Activated CD8-positive, alpha-beta T cell treated with anti-CD3 and anti-CD28 coated beads for 36 hours (primary cell): ENCODE results near the gene MFSD1. TPM values are rescaled to one million over a fixed set of nuclear protein-coding genes. Genes with fewer than 3 reads are reported as not detected.

Source experiments
- ATAC-seq: fragments of 200-7000 bp; cut with Tn5 transposase; one replicate; pipeline ENCODE4 v1.10.0; 2021; ENCODE audit warnings: mild to moderate bottlenecking, moderate library complexity
- CTCF ChIA-PET: fragments of 350-600 bp; sonication (Branson Sonifier 250); formaldehyde crosslinking; loops from one replicate; lab custom pipeline; 2021; ENCODE audit warnings: antibody characterized with exemption; lab: Charles Lee
- POLR2A ChIA-PET: fragments of 350-600 bp; sonication (Branson Sonifier 250); formaldehyde crosslinking; loops from one replicate; lab custom pipeline; 2021; ENCODE audit warnings: antibody characterized with exemption; lab: Charles Lee
- DNase-seq: peaks from one replicate; pipeline ENCODE4 v3.0.0-alpha.2; 2020
- H3K27ac Mint-ChIP-seq: one replicate; pipeline ENCODE4 v1.8.0; 2021; ENCODE audit warnings: mild to moderate bottlenecking, mixed read lengths
- H3K27me3 Mint-ChIP-seq: one replicate; pipeline ENCODE4 v1.8.0; 2021; ENCODE audit warnings: mixed read lengths
- H3K36me3 Mint-ChIP-seq: one replicate; pipeline ENCODE4 v1.8.0; 2021; ENCODE audit warnings: low read depth, mixed read lengths
- H3K4me1 Mint-ChIP-seq: one replicate; pipeline ENCODE4 v1.8.0; 2021; ENCODE audit warnings: low read depth, mixed read lengths
- H3K4me3 Mint-ChIP-seq: one replicate; pipeline ENCODE4 v1.8.0; 2021; ENCODE audit warnings: mild to moderate bottlenecking, moderate library complexity, mixed read lengths
- H3K9me3 Mint-ChIP-seq: one replicate; pipeline ENCODE4 v1.8.0; 2021; ENCODE audit warnings: mixed read lengths
- intact Hi-C: fragments of 100-400 bp; cut with micrococcal nuclease; formaldehyde crosslinking; loops from one replicate; pipeline ENCODE4 v1.10.0; 2022
- total RNA-seq, 2 experiments: library from RNA; stranded (reverse); gene quantifications; one replicate each; pipeline ENCODE4 v1.2.3, GENCODE V29; 2021
- TF ChIP-seq, protein P1 (sequence below): fragments of 200-600 bp; IDR thresholded peaks from one replicate; pipeline ENCODE4 v1.8.0; 2022; ENCODE audit warnings: antibody characterized with exemption, mild to moderate bottlenecking

The MFSD1 gene
- total RNA-seq, 2 experiments from 2014 or later: 9.2 to 9.7 TPM

DNA sequence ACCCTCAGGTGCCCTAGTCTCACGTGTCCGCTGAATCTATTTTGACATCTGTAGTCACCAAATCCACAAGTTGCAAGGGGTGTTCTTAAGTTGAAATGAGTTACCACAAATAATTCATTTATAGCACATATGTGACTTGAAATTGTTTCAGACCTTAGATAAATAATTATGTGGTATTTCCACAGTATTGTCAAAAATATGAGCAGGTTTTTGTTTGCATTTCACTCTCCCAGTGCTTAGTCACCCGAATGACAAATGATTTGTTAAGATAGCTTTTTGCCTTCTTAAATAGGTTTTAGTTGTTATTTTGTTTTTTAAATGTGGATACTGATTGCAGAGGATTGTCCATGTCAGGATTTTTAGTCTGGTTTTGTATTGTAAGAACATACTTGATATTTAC, 2.6 kb downstream of the MFSD1 start:
- H3K27me3 Mint-ChIP-seq: no peaks in the 10 kb centered on the region
- H3K4me1 Mint-ChIP-seq: peaks cover 28% of the 10 kb centered on the region
- ChIA-PET POLR2A (no interaction called here), CTCF (interaction anchor here (0.7 kb wide), 1 partner anchor 10 kb away, joined by 3 read pairs; no protein-coding TSS in a partner anchor)
- no peak overlapping the region for H3K27ac Mint-ChIP-seq
- no peaks in the 10 kb centered on the region for H3K9me3 Mint-ChIP-seq
- H3K4me3 Mint-ChIP-seq: no peak overlapping the region
- DNase-seq (no peak), ATAC-seq (no peak)
- intact Hi-C loops: no loop called here
- TF ChIP-seq, protein P1, sequence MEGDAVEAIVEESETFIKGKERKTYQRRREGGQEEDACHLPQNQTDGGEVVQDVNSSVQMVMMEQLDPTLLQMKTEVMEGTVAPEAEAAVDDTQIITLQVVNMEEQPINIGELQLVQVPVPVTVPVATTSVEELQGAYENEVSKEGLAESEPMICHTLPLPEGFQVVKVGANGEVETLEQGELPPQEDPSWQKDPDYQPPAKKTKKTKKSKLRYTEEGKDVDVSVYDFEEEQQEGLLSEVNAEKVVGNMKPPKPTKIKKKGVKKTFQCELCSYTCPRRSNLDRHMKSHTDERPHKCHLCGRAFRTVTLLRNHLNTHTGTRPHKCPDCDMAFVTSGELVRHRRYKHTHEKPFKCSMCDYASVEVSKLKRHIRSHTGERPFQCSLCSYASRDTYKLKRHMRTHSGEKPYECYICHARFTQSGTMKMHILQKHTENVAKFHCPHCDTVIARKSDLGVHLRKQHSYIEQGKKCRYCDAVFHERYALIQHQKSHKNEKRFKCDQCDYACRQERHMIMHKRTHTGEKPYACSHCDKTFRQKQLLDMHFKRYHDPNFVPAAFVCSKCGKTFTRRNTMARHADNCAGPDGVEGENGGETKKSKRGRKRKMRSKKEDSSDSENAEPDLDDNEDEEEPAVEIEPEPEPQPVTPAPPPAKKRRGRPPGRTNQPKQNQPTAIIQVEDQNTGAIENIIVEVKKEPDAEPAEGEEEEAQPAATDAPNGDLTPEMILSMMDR: no peak
- peaks cover 17% of the 10 kb centered on the region for H3K36me3 Mint-ChIP-seq

DNA sequence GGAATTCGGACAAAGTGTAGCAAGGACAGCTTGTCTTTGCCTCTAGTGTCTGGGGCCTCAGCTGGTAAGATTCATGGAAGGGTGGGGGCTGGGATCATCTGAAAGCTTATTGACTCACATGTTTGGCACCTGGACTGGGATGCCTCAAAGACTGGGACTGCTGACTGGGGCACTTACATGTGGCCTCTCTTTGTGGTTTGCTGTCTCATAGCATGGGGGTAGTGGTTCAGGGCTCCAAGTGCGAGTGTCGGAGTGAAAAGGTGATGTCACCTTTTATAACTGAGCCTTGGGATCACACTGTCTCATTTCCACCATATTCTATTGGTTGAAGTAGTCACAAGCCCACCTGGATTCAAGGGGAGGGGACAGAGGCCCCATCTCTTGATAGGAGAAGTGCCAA, 6.8 kb downstream of the MFSD1 start:
- peak; percentile 33 for DNase-seq
- H3K4me3 Mint-ChIP-seq: no peak overlapping the region
- intact Hi-C loops: no loop called here
- CTCF ChIA-PET: interaction anchor here (1.0 to 1.7 kb wide), 2 partner anchors 13 to 14 kb away, joined by 3 to 7 read pairs; no protein-coding TSS in a partner anchor
- peak; percentile 65 for ATAC-seq
- TF ChIP-seq, protein P1: no peak
- H3K36me3 Mint-ChIP-seq: peaks cover 25% of the 10 kb centered on the region
- H3K9me3 Mint-ChIP-seq: no peaks in the 10 kb centered on the region
- POLR2A ChIA-PET: no interaction called here
- no peaks in the 10 kb centered on the region for H3K27me3 Mint-ChIP-seq
- H3K27ac Mint-ChIP-seq: no peak overlapping the region
- H3K4me1 Mint-ChIP-seq: peaks cover 17% of the 10 kb centered on the region

DNA sequence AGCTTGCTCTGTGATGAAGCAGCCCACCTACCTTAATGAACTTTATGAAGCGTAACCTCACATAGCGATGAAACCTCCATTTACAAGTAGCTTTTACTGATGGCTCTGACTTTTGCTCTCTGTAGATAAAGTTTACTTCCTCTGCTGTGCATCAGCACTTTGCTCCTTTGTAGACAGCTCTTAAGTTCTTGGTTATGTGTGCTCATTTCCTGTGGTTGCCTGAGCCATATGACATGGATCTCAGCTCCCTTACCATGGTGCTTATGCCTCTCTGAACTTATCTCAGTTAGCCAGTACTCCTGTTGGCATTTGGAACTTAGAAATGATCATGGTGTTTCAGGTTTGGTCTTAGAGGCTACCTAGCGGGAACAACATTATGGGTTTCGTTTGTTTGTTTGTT, 7.8 kb downstream of the MFSD1 start:
- Mint-ChIP-seq H3K4me1 (peaks cover 16% of the 10 kb centered on the region), H3K36me3 (peaks cover 28% of the 10 kb centered on the region), H3K27ac (no peak overlapping the region), H3K9me3 (no peaks in the 10 kb centered on the region), H3K27me3 (no peaks in the 10 kb centered on the region), H3K4me3 (no peak overlapping the region)
- ChIA-PET POLR2A (no interaction called here), CTCF (interaction anchor here (0.6 to 2.2 kb wide), 6 partner anchors 11 to 196 kb away, joined by 3 to 8 read pairs (median 3); no protein-coding TSS in a partner anchor)
- ATAC-seq (peak; percentile 75), DNase-seq (no peak)
- intact Hi-C loops: no loop called here
- TF ChIP-seq, protein P1: no peak

DNA sequence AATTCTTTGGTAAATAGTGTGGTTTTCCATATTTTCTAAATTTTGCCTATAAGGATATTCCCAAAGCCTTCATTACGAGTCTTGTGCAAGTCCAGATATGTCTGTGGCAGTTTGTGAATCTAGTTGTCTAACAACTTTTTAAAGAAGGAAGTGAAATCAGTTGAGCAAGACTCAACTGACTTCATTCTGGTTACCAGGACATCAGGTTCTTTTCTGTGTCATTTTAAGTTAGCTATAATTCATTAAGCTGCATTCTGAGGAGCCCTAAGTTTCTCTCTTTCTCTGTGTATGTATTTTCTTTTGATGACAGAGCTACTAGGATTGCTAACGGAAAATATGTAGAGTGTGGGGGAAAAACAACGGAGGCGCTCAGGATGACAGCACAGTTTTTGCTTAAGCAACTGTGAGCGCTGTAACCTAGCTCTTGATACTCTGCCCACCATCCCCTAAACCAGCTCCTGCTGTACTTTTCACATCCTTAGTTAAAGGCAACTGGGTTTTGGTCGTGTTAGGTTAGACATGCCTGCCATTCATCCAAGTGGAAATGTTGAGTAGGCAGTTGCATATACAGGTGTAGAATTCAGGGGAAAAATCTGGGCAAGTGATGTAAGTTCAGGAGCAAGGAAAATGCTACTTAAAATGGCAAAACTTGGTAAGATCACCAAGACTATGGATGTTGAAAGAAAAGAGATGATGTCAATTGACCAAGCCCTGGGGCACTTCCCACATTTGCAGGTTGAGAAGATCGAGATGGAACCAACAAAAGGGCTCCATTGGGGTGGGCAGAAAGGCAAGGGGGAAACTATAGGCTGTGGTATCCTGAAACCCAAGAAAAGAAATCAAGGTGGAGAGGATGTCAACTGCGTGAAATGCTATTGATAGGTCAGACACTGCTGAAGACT, 9.2 kb downstream of the MFSD1 start:
- Mint-ChIP-seq H3K4me3 (no peak overlapping the region), H3K27me3 (no peaks in the 10 kb centered on the region), H3K36me3 (peaks cover 25% of the 10 kb centered on the region), H3K4me1 (peaks cover 12% of the 10 kb centered on the region), H3K9me3 (no peaks in the 10 kb centered on the region), H3K27ac (no peak overlapping the region)
- TF ChIP-seq, protein P1: no peak
- ATAC-seq (no peak), DNase-seq (no peak)
- intact Hi-C loops: no loop called here
- ChIA-PET POLR2A (interaction anchor here (3.1 kb wide), 1 partner anchor 9 kb away, joined by 15 read pairs; the partner anchor contains the start of gene MFSD1), CTCF (interaction anchor here (1.0 to 2.2 kb wide), 3 partner anchors 10 to 19 kb away, joined by 4 to 8 read pairs (median 4); partner anchors contain the start of gene MFSD1)

DNA sequence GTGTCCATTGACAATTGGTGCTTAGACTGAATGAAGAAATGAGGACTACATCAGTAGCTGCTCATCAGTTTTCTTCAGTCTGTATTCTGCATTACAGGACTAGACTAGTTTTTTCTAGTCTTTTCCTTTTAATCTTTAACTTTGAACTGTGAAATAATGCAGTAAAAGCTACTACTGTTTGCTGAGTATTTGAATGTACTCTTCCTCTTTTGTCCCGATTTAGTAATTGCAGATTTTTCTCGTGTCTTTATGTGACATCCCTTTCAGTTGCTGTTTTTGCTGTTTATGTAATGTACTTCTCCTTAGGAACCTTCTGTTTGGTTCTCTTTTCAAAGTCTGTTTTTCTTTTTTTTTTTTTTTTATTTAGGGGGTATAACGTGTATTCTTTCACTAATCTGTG, 17.4 kb downstream of the MFSD1 start:
- H3K36me3 Mint-ChIP-seq: peaks cover 21% of the 10 kb centered on the region
- H3K9me3 Mint-ChIP-seq: no peaks in the 10 kb centered on the region
- H3K27ac Mint-ChIP-seq: no peak overlapping the region
- TF ChIP-seq, protein P1: no peak
- no peaks in the 10 kb centered on the region for H3K4me1 Mint-ChIP-seq
- no peak overlapping the region for H3K4me3 Mint-ChIP-seq
- DNase-seq: no peak
- H3K27me3 Mint-ChIP-seq: no peaks in the 10 kb centered on the region
- ATAC-seq: no peak
- ChIA-PET POLR2A (no interaction called here), CTCF (interaction anchor here (1.3 to 1.5 kb wide), 2 partner anchors 17 to 21 kb away, joined by 3 to 4 read pairs; no protein-coding TSS in a partner anchor)
- intact Hi-C loops: no loop called here
